ENCODE results near the gene RAMAC. TPM values are rescaled to one million over a fixed set of nuclear protein-coding genes. Genes with fewer than 3 reads are reported as not detected.

Gene RAMAC
- polyA plus RNA-seq, 2 of the 4 experiments (the other 2 are of a cell fraction): 38.9 to 68.1 TPM

- Histone ChIP-seq H3K4me1 (no peaks in the 10 kb centered on the region), H3K4me3 (no peak overlapping the region), H3K4me2 (no peak overlapping the region), H3K27ac (no peak overlapping the region), H3K9me3 (no peaks in the 10 kb centered on the region)
- ChIA-PET POLR2A (no interaction called here), CTCF (interaction anchor here (0.6 kb wide), 2 partner anchors 16 to 116 kb away, joined by 3 to 4 read pairs; no protein-coding TSS in a partner anchor)
- no peak for FAIRE-seq
- DNase-seq (ENCODE audit: low read depth in 1 of 2, low spot score in 1 of 2): no peak
- 90% methylated on average over 5 of the region's 5 CpGs for WGBS (ENCODE audit: missing lambda C conversion rate)
- TF ChIP-seq EHF (CRISPR knock-in tag; IDR thresholded peaks at IDR 0.05): no peak
- no peak for TF ChIP-seq ZNF302 (CRISPR knock-in tag; IDR thresholded peaks at IDR 0.05)
- no peak for TF ChIP-seq ZFP36 (IDR thresholded peaks at IDR 0.05; ENCODE audit: borderline replicate concordance, partially characterized antibody)
- no peak for TF ChIP-seq HOXB13 (CRISPR knock-in tag; IDR thresholded peaks at IDR 0.05; ENCODE audit: low read depth)
- no peak for TF ChIP-seq CTCF (IDR thresholded peaks at IDR 0.05)
- TF ChIP-seq USF2 (IDR thresholded peaks at IDR 0.05): no peak
- no peak for ATAC-seq
These were observed 21.1 kb upstream of the RAMAC start for GRCh38 chr15:82964890-82965289.

GRCh38 chr15:82966671-82967071 lies 19.3 kb upstream of the RAMAC start:
- TF ChIP-seq PBX3 (IDR thresholded peaks at IDR 0.05) (no peak), MAZ (IDR thresholded peaks at IDR 0.05; ENCODE audit: borderline replicate concordance, low read depth, low read length) (no peak), HEYL (CRISPR knock-in tag; IDR thresholded peaks at IDR 0.05) (no peak), ESRRA (IDR thresholded peaks at IDR 0.05; ENCODE audit: borderline replicate concordance, low read length) (no peak)
- DNase-seq (ENCODE audit: low read depth in 1 of 2, low spot score in 1 of 2) (no peak), FAIRE-seq (no peak), ATAC-seq (no peak)
- H3K9me3 ChIP-seq: no peaks in the 10 kb centered on the region
- H3K27ac ChIP-seq: no peak overlapping the region
- no peak overlapping the region for H3K4me2 ChIP-seq
- ChIA-PET CTCF (interaction anchor here (1.1 to 1.3 kb wide), 2 partner anchors 18 to 44 kb away, joined by 3 read pairs; no protein-coding TSS in a partner anchor), POLR2A (no interaction called here)
- no peak overlapping the region for H3K4me3 ChIP-seq
- 56% methylated on average over 4 of the region's 4 CpGs for WGBS (ENCODE audit: missing lambda C conversion rate)
- no peaks in the 10 kb centered on the region for H3K4me1 ChIP-seq

GRCh38 chr15:82968066-82968465 lies 17.9 kb upstream of the RAMAC start:
- CTCF ChIA-PET: interaction anchor here (0.7 to 1.5 kb wide), 2 partner anchors 32 to 119 kb away, joined by 3 to 4 read pairs; no protein-coding TSS in a partner anchor
- 92% methylated on average over 4 of the region's 4 CpGs for WGBS (ENCODE audit: missing lambda C conversion rate)
- Histone ChIP-seq H3K4me2 (no peak overlapping the region), H3K27ac (no peak overlapping the region), H3K4me1 (no peaks in the 10 kb centered on the region), H3K4me3 (no peak overlapping the region), H3K9me3 (no peaks in the 10 kb centered on the region)
- TF ChIP-seq POLR2AphosphoS2 (conservative IDR thresholded peaks at IDR 0.05; ENCODE audit: low read length) (no peak), FOSL2 (IDR thresholded peaks at IDR 0.05) (no peak), FOSL2 (CRISPR knock-in tag; IDR thresholded peaks at IDR 0.05) (no peak), JUN (IDR thresholded peaks at IDR 0.05) (no peak), ZFP36 (IDR thresholded peaks at IDR 0.05; ENCODE audit: borderline replicate concordance, partially characterized antibody) (no peak), HOXA7 (CRISPR knock-in tag; IDR thresholded peaks at IDR 0.05) (no peak), SMC3 (IDR thresholded peaks at IDR 0.05) (no peak), RNF2 (IDR thresholded peaks at IDR 0.05; ENCODE audit: borderline replicate concordance, low read depth) (no peak), RCOR1 (IDR thresholded peaks at IDR 0.05; ENCODE audit: low read depth, low read length) (no peak), TFCP2L1 (CRISPR knock-in tag; IDR thresholded peaks at IDR 0.05) (no peak)
- no peak for ATAC-seq
- POLR2A ChIA-PET: no interaction called here
- FAIRE-seq: no peak
- no peak for DNase-seq (ENCODE audit: low read depth in 1 of 2, low spot score in 1 of 2)

All from A549 (cell line).